ENCODE results near the gene RHOT2. TPM values are rescaled to one million over a fixed set of nuclear protein-coding genes. Genes with fewer than 3 reads are reported as not detected.
A peak's percentile ranks its signal among the peaks of the same experiment; 100 is the strongest.

Gene RHOT2
- total and polyA plus RNA-seq, 2 of the 8 experiments (the other 6 are each of a cell fraction or from before 2014, with no cell fraction given): 149 to 194 TPM

GRCh38 chr16:694863-695354, 27.0 kb downstream of the RHOT2 start:
- no peak overlapping the region; the same call in 1 of the 2 replicates for H4K8ac ChIP-seq (ENCODE audit: extremely low read depth, insufficient read depth, low read length)
- H3K4ac ChIP-seq (replicated peaks; ENCODE audit: insufficient read length, low read depth, low read length): no peak overlapping the region
- DNase-seq (ENCODE audit: low read depth in 1 of 2, low spot score in 2 of 2) (peak in 1 of 2 experiments; percentile 70), FAIRE-seq (no peak)
- no peak overlapping the region for H3K27ac ChIP-seq (ENCODE audit: low read depth, low read length)
- H3K18ac ChIP-seq (ENCODE audit: extremely low read depth, low read length): no peak overlapping the region
- H2BK5ac ChIP-seq (ENCODE audit: low read depth, low read length): no peak overlapping the region
- no peak overlapping the region for H2BK15ac ChIP-seq (ENCODE audit: low read length)
- no peak overlapping the region for H3K14ac ChIP-seq (ENCODE audit: insufficient read length)
- no peak overlapping the region for H4K91ac ChIP-seq (replicated peaks; ENCODE audit: insufficient read length, low read length)
- peaks cover 0 to 13% (median 9%) of the 10 kb centered on the region in 4 experiments; a peak in 4 of 7 replicates for H3K4me1 ChIP-seq (replicated peaks in 1 of 4; ENCODE audit: control insufficient read depth in 3 of 4, insufficient read depth in 4 of 4, low read length in 3 of 4)
- POLR2A ChIA-PET (ENCODE audit: partially characterized antibody): interaction anchor here (0.8 to 4.6 kb wide), 13 partner anchors 9 to 125 kb away, joined by 3 to 48 read pairs (median 5); partner anchors contain the start of genes ANTKMT, CCDC78, JMJD8 and METRN
- H3K23ac ChIP-seq (ENCODE audit: insufficient read length): no peak overlapping the region
- CTCF ChIA-PET (ENCODE audit: partially characterized antibody): interaction anchor here (0.8 to 2.3 kb wide), 4 partner anchors 9 to 17 kb away, joined by 3 to 15 read pairs (median 6); no protein-coding TSS in a partner anchor
- peak overlapping the region; percentile 87 to 95 for H3K4me2 ChIP-seq (ENCODE audit: insufficient read depth in 1 of 2, low read depth in 2 of 2, low read length in 2 of 2)
- TF ChIP-seq SUZ12 (IDR thresholded peaks at IDR 0.05; ENCODE audit: low read length) (peak; percentile 20; the same call in 1 of the 2 replicates), ATF3 (IDR thresholded peaks at IDR 0.05; ENCODE audit: insufficient read depth, low read depth, low read length) (no peak), CHD2 (IDR thresholded peaks at IDR 0.05; ENCODE audit: low read length) (no peak), SP2 (IDR thresholded peaks at IDR 0.05; ENCODE audit: low read length) (no peak), PHF8 (conservative IDR thresholded peaks at IDR 0.05; ENCODE audit: low read depth, low read length) (no peak), EZH2 (IDR thresholded peaks at IDR 0.05; ENCODE audit: low read depth, low read length, severe bottlenecking) (peak; percentile 28), RXRA (IDR thresholded peaks at IDR 0.05; ENCODE audit: insufficient read depth, low read depth, low read length) (no peak)
- TF ChIP-seq, protein P1, sequence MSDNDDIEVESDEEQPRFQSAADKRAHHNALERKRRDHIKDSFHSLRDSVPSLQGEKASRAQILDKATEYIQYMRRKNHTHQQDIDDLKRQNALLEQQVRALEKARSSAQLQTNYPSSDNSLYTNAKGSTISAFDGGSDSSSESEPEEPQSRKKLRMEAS (IDR thresholded peaks at IDR 0.05): no peak
- no peaks in the 10 kb centered on the region for H3K9me3 ChIP-seq (ENCODE audit: insufficient read depth in 2 of 2, low read depth in 1 of 2, low read length in 1 of 2)
- no peak overlapping the region for H3K56ac ChIP-seq (replicated peaks; ENCODE audit: insufficient read length, low read depth, low read length)
- H3K79me2 ChIP-seq (ENCODE audit: control insufficient read depth in 1 of 2, insufficient read depth in 2 of 2, low read length in 2 of 2): no peaks in the 10 kb centered on the region
- no peak overlapping the region for H2AFZ ChIP-seq (ENCODE audit: low read length)
- H3K9ac ChIP-seq (replicated peaks in 1 of 4; ENCODE audit: extremely low read depth in 1 of 4, low read depth in 3 of 4, low read length in 3 of 4): no peak overlapping the region
- no peak overlapping the region for H2BK120ac ChIP-seq (replicated peaks; ENCODE audit: low read depth, low read length)
- peaks cover 0 to 10% of the 10 kb centered on the region in 2 experiments for H4K20me1 ChIP-seq (replicated peaks in 1 of 2; ENCODE audit: control insufficient read depth in 1 of 2, insufficient read depth in 2 of 2, low read length in 2 of 2)
- WGBS, 2 experiments (ENCODE audit: extremely low coverage in 1 of 2, insufficient coverage in 1 of 2, insufficient read length in 1 of 2, insufficient replicate concordance in 2 of 2, low coverage in 1 of 2, low lambda C conversion rate in 2 of 2, missing lambda C conversion rate in 1 of 2): 6% methylated on average over 15 of the region's 37 CpGs; no CpG with 5 or more reads in 1 of the 2 experiments
- no peaks in the 10 kb centered on the region for H3K79me1 ChIP-seq (ENCODE audit: low read depth, low read length)
- peaks cover 7 to 70% (median 47%) of the 10 kb centered on the region in 4 experiments for H3K27me3 ChIP-seq (replicated peaks in 1 of 4; ENCODE audit: control insufficient read depth in 3 of 4, extremely low read depth in 1 of 4, insufficient read depth in 3 of 4, low read length in 3 of 4)
- 0 out of 2 replicates have a peak overlapping the region, but pooled peaks have one; percentile 2 for H2BK12ac ChIP-seq (ENCODE audit: low read depth, low read length)
- peak overlapping the region; percentile 48 to 78 (median 50) for H3K4me3 ChIP-seq (ENCODE audit: extremely low read depth in 1 of 4, insufficient read depth in 2 of 4, low read depth in 3 of 4, low read length in 4 of 4)
- no peak overlapping the region for H2AK5ac ChIP-seq (ENCODE audit: low read depth, low read length)
- H2BK20ac ChIP-seq (ENCODE audit: low read length): no peak overlapping the region
- H3K23me2 ChIP-seq (ENCODE audit: low read depth, low read length): peaks cover 8% of the 10 kb centered on the region; the same call in 1 of the 2 replicates
- no peak overlapping the region for H4K5ac ChIP-seq (ENCODE audit: insufficient read length, low read depth, low read length)
- H3K36me3 ChIP-seq (ENCODE audit: control insufficient read depth in 2 of 4, insufficient read depth in 4 of 4, low read length in 3 of 4): no peaks in the 10 kb centered on the region

Measured in H1 (cell line).